ENCODE data around the gene R3HDM2.

DNA sequence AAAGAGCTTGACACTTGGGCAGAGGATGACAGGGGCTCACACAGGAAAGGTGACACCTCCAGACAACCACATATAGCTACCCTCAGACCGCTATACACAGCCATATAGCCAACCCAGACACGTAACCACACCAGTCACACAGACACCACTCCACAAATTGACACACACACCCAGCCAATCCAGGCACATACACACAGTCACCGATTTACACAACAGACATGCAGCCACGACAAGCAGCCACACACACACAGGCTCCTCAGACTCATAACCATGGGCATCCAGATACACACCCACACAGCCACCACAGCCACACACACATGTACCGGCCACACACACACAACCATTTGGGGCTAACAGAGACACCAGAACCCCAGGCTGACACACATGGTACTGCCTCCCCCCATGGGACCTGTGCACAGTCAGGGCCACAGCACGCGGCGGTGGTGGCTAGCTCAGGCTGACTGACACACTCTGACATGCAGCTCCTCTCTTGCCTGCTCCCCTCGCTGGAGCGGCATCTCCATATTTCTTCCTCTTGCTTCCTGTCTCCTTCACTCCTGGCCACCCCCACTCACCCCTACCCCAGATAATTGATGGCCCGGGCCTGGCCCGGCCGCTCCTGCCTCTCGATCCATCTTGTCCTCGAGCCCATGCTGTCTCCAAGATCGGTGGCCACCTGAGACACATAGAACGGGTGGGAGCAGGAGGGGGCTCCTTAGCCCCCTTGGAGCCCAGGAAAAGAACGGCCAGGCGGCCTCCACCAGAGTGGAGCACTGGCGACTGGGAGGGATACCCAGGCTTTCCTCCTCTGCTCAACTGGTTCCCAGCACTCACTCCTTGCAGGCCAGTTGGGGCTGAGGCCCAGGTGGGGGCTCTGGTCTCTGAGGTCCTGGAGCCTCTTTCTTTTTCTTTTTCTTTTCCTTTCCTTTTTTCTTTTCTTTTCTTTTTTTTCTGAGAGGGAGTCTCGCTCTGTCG is 207.4 kb downstream of the R3HDM2 start:
- TF ChIP-seq CTCF (IDR thresholded peaks at IDR 0.05) (no peak), POLR2A (IDR thresholded peaks at IDR 0.05) (no peak)

Measured in adrenal gland (tissue), 5 donors.